ENCODE data around the gene KCNJ4.

The KCNJ4 gene

GRCh38 chr22:38435965-38436364 lies 19.0 kb downstream of the KCNJ4 start:
- Histone ChIP-seq H3K9me3 (ENCODE audit: insufficient read depth, low read depth, low read length) (no peaks in the 10 kb centered on the region), H3K36me3 (ENCODE audit: insufficient read depth, low read depth, low read length) (no peaks in the 10 kb centered on the region), H3K9ac (ENCODE audit: low read depth, low read length) (no peak overlapping the region), H3K27me3 (ENCODE audit: insufficient read depth, low read length) (no peaks in the 10 kb centered on the region), H3K27ac (ENCODE audit: low read length) (no peak overlapping the region), H3K4me3 (ENCODE audit: low read length) (no peak overlapping the region), H3K4me1 (ENCODE audit: insufficient read depth, low read length) (no peaks in the 10 kb centered on the region)

- no peaks in the 10 kb centered on the region for H3K9me3 ChIP-seq (ENCODE audit: insufficient read depth, low read depth, low read length)
- no peak overlapping the region for H3K27ac ChIP-seq (ENCODE audit: low read length)
- no peaks in the 10 kb centered on the region for H3K36me3 ChIP-seq (ENCODE audit: insufficient read depth, low read depth, low read length)
- no peak overlapping the region for H3K9ac ChIP-seq (ENCODE audit: low read depth, low read length)
- H3K27me3 ChIP-seq (ENCODE audit: insufficient read depth, low read length) = no peaks in the 10 kb centered on the region
- H3K4me3 ChIP-seq (ENCODE audit: low read length) = no peak overlapping the region
- H3K4me1 ChIP-seq (ENCODE audit: insufficient read depth, low read length) = no peaks in the 10 kb centered on the region
Observed at GRCh38 chr22:38435010-38435409, 20.0 kb downstream of the KCNJ4 start.

GRCh38 chr22:38433871-38434270 lies 21.1 kb downstream of the KCNJ4 start:
- Histone ChIP-seq H3K27ac (ENCODE audit: low read length) (no peak overlapping the region), H3K27me3 (ENCODE audit: insufficient read depth, low read length) (no peaks in the 10 kb centered on the region), H3K9ac (ENCODE audit: low read depth, low read length) (no peak overlapping the region)

GRCh38 chr22:38432264-38432663 lies 22.7 kb downstream of the KCNJ4 start:
- H3K4me3 ChIP-seq (ENCODE audit: low read length) = no peak overlapping the region
- no peaks in the 10 kb centered on the region for H3K4me1 ChIP-seq (ENCODE audit: insufficient read depth, low read length)
- H3K9me3 ChIP-seq (ENCODE audit: insufficient read depth, low read depth, low read length) = no peaks in the 10 kb centered on the region
- H3K36me3 ChIP-seq (ENCODE audit: insufficient read depth, low read depth, low read length) = no peaks in the 10 kb centered on the region
- H3K9ac ChIP-seq (ENCODE audit: low read depth, low read length) = no peak overlapping the region
- no peaks in the 10 kb centered on the region for H3K27me3 ChIP-seq (ENCODE audit: insufficient read depth, low read length)
- no peak overlapping the region for H3K27ac ChIP-seq (ENCODE audit: low read length)

More at GRCh38 chr22:38433871-38434270, 21.1 kb downstream of the KCNJ4 start:
- Histone ChIP-seq H3K36me3 (ENCODE audit: insufficient read depth, low read depth, low read length) (no peaks in the 10 kb centered on the region), H3K4me3 (ENCODE audit: low read length) (no peak overlapping the region), H3K4me1 (ENCODE audit: insufficient read depth, low read length) (no peaks in the 10 kb centered on the region), H3K9me3 (ENCODE audit: insufficient read depth, low read depth, low read length) (no peaks in the 10 kb centered on the region)

GRCh38 chr22:38431266-38432010 lies 23.6 kb downstream of the KCNJ4 start:
- Histone ChIP-seq H3K9ac (ENCODE audit: low read depth, low read length) (no peak overlapping the region), H3K4me3 (ENCODE audit: low read length) (no peak overlapping the region), H3K9me3 (ENCODE audit: insufficient read depth, low read depth, low read length) (no peaks in the 10 kb centered on the region), H3K27ac (ENCODE audit: low read length) (no peak overlapping the region), H3K4me1 (ENCODE audit: insufficient read depth, low read length) (no peaks in the 10 kb centered on the region), H3K27me3 (ENCODE audit: insufficient read depth, low read length) (no peaks in the 10 kb centered on the region), H3K36me3 (ENCODE audit: insufficient read depth, low read depth, low read length) (no peaks in the 10 kb centered on the region)

GRCh38 chr22:38429499-38430068 lies 25.4 kb downstream of the KCNJ4 start:
- Histone ChIP-seq H3K27me3 (ENCODE audit: insufficient read depth, low read length) (no peaks in the 10 kb centered on the region), H3K9me3 (ENCODE audit: insufficient read depth, low read depth, low read length) (no peaks in the 10 kb centered on the region), H3K4me3 (ENCODE audit: low read length) (no peak overlapping the region), H3K36me3 (ENCODE audit: insufficient read depth, low read depth, low read length) (no peaks in the 10 kb centered on the region), H3K9ac (ENCODE audit: low read depth, low read length) (no peak overlapping the region), H3K4me1 (ENCODE audit: insufficient read depth, low read length) (no peaks in the 10 kb centered on the region), H3K27ac (ENCODE audit: low read length) (no peak overlapping the region)

GRCh38 chr22:38428714-38429113 lies 26.3 kb downstream of the KCNJ4 start:
- H3K36me3 ChIP-seq (ENCODE audit: insufficient read depth, low read depth, low read length) = no peaks in the 10 kb centered on the region

GRCh38 chr22:38427940-38428339 lies 27.1 kb downstream of the KCNJ4 start:
- no peak overlapping the region for H3K9ac ChIP-seq (ENCODE audit: low read depth, low read length)
- H3K36me3 ChIP-seq (ENCODE audit: insufficient read depth, low read depth, low read length) = no peaks in the 10 kb centered on the region
- no peaks in the 10 kb centered on the region for H3K27me3 ChIP-seq (ENCODE audit: insufficient read depth, low read length)
- H3K4me1 ChIP-seq (ENCODE audit: insufficient read depth, low read length) = peaks cover 4% of the 10 kb centered on the region; the same call in 1 of the 2 replicates
- H3K9me3 ChIP-seq (ENCODE audit: insufficient read depth, low read depth, low read length) = no peaks in the 10 kb centered on the region
- H3K4me3 ChIP-seq (ENCODE audit: low read length) = no peak overlapping the region
- no peak overlapping the region for H3K27ac ChIP-seq (ENCODE audit: low read length)

More at GRCh38 chr22:38428714-38429113, 26.3 kb downstream of the KCNJ4 start:
- H3K9ac ChIP-seq (ENCODE audit: low read depth, low read length) = no peak overlapping the region
- no peaks in the 10 kb centered on the region for H3K9me3 ChIP-seq (ENCODE audit: insufficient read depth, low read depth, low read length)
- H3K27me3 ChIP-seq (ENCODE audit: insufficient read depth, low read length) = no peaks in the 10 kb centered on the region
- no peak overlapping the region for H3K27ac ChIP-seq (ENCODE audit: low read length)
- H3K4me1 ChIP-seq (ENCODE audit: insufficient read depth, low read length) = peaks cover 4% of the 10 kb centered on the region; the same call in 1 of the 2 replicates
- no peak overlapping the region for H3K4me3 ChIP-seq (ENCODE audit: low read length)

- no peaks in the 10 kb centered on the region for H3K36me3 ChIP-seq (ENCODE audit: insufficient read depth, low read depth, low read length)
- peaks cover 6% of the 10 kb centered on the region; the same call in 1 of the 2 replicates for H3K4me1 ChIP-seq (ENCODE audit: insufficient read depth, low read length)
- no peak overlapping the region for H3K27ac ChIP-seq (ENCODE audit: low read length)
- H3K4me3 ChIP-seq (ENCODE audit: low read length) = no peak overlapping the region
- H3K27me3 ChIP-seq (ENCODE audit: insufficient read depth, low read length) = no peaks in the 10 kb centered on the region
- H3K9ac ChIP-seq (ENCODE audit: low read depth, low read length) = no peak overlapping the region
- no peaks in the 10 kb centered on the region for H3K9me3 ChIP-seq (ENCODE audit: insufficient read depth, low read depth, low read length)
Observed at GRCh38 chr22:38427465-38427864, 27.5 kb downstream of the KCNJ4 start.

- Histone ChIP-seq H3K27me3 (ENCODE audit: insufficient read depth, low read length) (no peaks in the 10 kb centered on the region), H3K36me3 (ENCODE audit: insufficient read depth, low read depth, low read length) (no peaks in the 10 kb centered on the region), H3K9ac (ENCODE audit: low read depth, low read length) (no peak overlapping the region), H3K27ac (ENCODE audit: low read length) (no peak overlapping the region), H3K4me3 (ENCODE audit: low read length) (no peak overlapping the region), H3K4me1 (ENCODE audit: insufficient read depth, low read length) (peaks cover 9% of the 10 kb centered on the region; the same call in 1 of the 2 replicates), H3K9me3 (ENCODE audit: insufficient read depth, low read depth, low read length) (no peaks in the 10 kb centered on the region)
Observed at GRCh38 chr22:38426628-38427027, 28.4 kb downstream of the KCNJ4 start.

- Histone ChIP-seq H3K4me3 (ENCODE audit: low read length) (no peak overlapping the region), H3K4me1 (ENCODE audit: insufficient read depth, low read length) (peaks cover 9% of the 10 kb centered on the region; the same call in 1 of the 2 replicates), H3K27ac (ENCODE audit: low read length) (no peak overlapping the region), H3K9ac (ENCODE audit: low read depth, low read length) (no peak overlapping the region), H3K36me3 (ENCODE audit: insufficient read depth, low read depth, low read length) (no peaks in the 10 kb centered on the region), H3K9me3 (ENCODE audit: insufficient read depth, low read depth, low read length) (no peaks in the 10 kb centered on the region), H3K27me3 (ENCODE audit: insufficient read depth, low read length) (no peaks in the 10 kb centered on the region)
Observed at GRCh38 chr22:38424525-38425080, 30.4 kb downstream of the KCNJ4 start.
